Activated CD8-positive, alpha-beta memory T cell treated with anti-CD3 and anti-CD28 coated beads for 36 hours (primary cell): ENCODE results near the gene NRAP. TPM values are rescaled to one million over a fixed set of nuclear protein-coding genes. Genes with fewer than 3 reads are reported as not detected.

Experiments used
- CTCF ChIA-PET: fragments of 350-600 bp; sonication (Branson Sonifier 250); formaldehyde crosslinking; loops from one replicate; lab custom pipeline; 2021; ENCODE audit warnings: antibody characterized with exemption; lab: Charles Lee
- POLR2A ChIA-PET: fragments of 350-600 bp; sonication (Branson Sonifier 250); formaldehyde crosslinking; loops from one replicate; lab custom pipeline; 2021; ENCODE audit warnings: antibody characterized with exemption; lab: Charles Lee
- total RNA-seq, 2 experiments: library from RNA; stranded (reverse); gene quantifications; one replicate each; pipeline ENCODE4 v1.2.3, GENCODE V29; 2021

NRAP gene
- total RNA-seq, 2 experiments from 2014 or later = not detected

DNA sequence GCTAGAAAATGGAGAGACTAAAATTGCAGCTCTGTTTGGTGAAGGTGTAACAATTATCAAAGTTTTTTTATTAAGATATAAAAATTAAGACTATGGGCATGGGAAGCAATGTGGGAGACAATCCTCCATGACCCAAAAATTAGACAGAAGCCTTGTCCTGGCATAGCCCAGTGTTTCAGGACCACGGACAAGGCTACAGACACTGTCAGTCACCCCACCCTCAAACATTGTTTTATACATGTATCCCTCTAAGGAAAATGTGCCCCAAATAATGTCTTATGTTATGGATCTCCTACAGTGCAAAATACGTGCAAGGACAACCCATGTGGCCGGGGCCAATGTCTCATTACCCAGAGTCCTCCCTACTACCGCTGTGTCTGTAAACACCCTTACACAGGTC lies 87.0 kb downstream of the NRAP start:
- POLR2A ChIA-PET = interaction anchor here (0.6 kb wide), 1 partner anchor 386 kb away, joined by 8 read pairs; no protein-coding TSS in a partner anchor
- CTCF ChIA-PET = no interaction called here

DNA sequence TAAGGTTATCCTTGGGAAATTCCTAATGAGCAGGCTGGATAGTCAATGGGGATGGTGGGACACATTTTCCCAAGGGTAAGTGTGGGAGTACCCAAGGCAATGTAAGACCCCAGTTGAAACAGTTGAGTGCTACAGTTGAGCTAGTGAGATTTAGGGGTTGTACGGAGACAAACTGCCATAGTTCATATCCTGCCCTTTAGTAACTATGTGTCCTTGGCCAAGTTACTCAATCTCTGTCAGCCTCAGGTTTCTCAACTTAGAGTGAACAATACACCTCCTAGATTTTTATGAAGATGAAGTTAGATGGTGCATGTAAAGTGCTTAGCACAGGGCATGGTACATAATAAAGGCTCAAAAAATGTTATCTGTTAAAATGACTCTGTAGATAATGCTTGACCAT lies 90.5 kb downstream of the NRAP start:
- CTCF ChIA-PET = no interaction called here
- POLR2A ChIA-PET = no interaction called here

DNA sequence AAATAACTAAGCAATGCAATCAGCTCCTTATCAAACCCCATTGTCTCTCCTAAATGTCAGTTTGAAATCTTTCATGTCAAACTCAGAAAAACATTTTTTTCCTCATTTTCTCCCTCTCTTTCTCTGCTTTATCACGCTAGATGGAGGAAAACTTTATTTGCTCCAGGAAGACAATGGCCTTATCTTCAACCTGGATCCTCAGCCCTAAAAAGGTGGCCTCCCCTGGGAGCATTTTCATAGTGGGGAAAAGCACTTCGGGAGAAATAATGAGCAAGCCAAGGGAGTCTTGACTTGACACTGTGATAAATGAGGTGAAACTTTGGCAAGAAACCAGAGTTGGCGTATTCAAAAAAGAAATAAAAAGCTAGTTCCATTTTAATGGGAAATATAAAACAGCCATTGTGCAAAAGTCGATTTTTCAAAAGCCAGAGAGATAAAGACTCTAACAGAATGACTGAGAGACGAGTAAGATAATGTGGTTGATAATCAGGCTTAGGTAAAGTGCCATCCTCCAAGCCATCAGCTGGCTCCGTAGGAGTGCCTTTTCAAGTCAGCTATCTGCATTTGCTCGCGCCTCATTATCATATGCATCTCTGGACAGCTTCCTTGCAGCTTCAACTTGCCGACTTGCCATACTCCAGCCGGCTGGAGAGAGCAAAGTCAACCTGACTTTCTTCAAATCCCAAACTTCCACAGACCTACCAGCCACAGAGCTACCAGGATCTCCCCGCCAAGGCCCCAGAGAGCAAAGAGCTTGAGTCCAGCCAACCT lies 91.1 kb downstream of the NRAP start:
- ChIA-PET POLR2A (no interaction called here), CTCF (interaction anchor here (1.7 kb wide), 1 partner anchor 9 kb away, joined by 4 read pairs; no protein-coding TSS in a partner anchor)

DNA sequence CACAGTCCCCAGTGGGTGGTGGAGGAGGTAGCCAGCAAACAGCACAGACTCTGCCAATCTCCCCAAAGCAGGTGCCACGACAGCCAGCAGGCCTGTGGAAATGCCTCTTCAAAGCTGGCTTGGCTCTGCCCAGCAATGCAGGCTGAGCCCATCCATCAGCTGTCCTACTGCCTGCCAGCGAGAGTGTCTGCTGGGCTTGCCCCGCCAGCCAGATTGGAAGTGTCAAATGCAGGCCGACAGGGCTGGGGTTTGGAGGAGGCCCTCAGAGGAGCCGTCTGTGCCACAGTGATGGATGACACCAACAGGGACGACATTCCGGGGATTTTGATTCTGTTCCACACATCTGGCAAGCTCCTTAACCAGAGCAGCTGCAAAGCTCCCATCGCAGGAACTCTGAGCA lies 94.3 kb downstream of the NRAP start:
- ChIA-PET CTCF (no interaction called here), POLR2A (no interaction called here)

DNA sequence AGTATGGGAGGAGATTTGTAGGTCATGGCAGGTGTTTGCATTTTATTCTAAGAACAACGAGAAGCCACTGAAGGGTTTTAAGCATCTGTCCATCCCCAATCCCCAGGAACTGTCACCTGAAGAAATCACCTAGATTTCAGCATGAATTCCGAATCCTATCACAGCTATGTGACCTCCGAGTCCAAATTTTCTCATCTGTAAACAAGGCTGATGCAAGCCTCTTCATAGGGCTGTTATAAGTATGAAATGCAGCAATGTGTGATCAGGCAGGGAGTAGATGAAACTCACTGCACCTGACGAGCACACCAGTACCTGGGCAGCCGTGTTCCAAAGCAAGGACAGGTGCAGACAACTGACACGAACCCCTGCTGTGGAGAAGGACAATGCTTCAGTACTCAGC lies 97.0 kb downstream of the NRAP start:
- POLR2A ChIA-PET = no interaction called here
- CTCF ChIA-PET = no interaction called here

DNA sequence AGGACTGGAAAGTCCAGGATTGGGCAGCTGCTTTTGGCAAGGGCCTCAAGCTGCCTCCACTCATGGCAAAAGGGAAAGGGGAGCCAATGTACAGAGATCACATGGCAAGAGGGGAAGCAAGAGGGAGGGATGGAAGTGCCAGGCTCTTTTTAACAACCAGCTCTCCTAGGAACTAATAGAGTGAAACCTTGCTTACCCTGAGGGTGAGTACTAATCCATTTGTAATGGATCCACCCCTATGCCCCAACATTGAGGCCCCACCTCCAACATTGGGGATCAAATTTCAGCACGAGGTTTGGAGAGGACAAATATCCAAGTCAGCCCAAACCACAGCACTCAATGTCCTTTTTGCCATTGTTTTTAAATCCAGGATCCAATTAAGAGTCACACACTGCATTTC lies 98.5 kb downstream of the NRAP start:
- CTCF ChIA-PET = no interaction called here
- POLR2A ChIA-PET = no interaction called here

DNA sequence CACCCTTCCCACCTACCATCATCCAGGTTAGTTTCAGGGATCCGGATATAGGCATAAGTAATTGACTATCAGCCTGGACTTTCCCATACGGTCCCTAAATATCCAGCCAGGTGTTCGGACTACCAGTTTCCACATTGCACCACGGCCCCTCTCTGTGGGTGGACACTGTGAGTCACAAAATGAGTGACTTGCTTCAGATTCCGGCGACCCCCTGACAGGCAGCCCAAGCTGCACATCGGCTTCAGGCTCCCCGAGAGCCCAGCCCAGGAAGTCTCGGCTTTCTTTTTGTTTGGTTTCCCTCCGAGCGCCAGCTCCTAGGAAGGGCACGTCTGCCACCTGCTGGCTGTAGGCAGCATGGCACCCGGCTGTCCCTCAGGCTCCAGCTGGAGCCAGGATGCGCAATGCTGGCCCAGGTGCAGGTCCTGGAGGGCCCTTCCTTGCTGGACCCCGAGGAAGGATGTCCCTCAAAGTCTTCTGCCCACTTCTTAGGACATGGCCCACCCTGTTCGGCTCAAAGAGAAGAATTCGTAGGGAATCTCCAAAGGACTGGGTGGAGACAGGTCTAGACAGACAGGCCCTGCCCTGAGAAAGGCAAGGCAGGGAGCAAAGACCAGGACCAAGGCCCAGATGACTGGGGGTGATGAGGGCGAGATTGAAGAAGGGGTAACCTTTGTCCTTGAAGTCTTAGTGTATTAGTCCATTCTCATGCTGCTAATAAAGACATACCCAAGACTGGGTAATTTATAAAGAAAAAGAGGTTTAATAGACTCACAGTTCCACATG lies 100.3 kb downstream of the NRAP start:
- CTCF ChIA-PET = interaction anchor here (1.0 to 1.2 kb wide), 4 partner anchors 8 to 43 kb away, joined by 3 to 4 read pairs (median 4); no protein-coding TSS in a partner anchor
- POLR2A ChIA-PET = no interaction called here

DNA sequence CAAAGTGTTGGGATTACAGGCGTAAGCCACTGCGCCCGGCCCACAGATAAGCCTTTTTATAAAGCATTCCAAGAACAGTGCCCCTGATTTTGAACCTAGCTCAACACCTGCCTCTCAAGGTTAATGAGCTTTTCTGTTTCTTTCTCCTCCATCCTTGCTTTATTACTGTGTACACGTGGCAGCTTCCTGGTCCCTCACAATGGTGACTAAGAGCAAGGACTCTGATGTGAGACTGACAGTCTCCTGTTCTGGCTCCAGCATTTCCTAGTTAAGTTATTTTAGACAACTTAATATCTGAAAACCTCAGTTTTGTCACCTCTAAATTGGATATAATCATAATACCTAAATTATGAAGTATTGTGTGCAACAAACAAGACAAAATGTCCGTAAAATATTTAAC lies 101.1 kb downstream of the NRAP start:
- ChIA-PET CTCF (interaction anchor here (1.0 to 1.2 kb wide), 4 partner anchors 9 to 42 kb away, joined by 3 to 4 read pairs (median 4); no protein-coding TSS in a partner anchor), POLR2A (no interaction called here)

DNA sequence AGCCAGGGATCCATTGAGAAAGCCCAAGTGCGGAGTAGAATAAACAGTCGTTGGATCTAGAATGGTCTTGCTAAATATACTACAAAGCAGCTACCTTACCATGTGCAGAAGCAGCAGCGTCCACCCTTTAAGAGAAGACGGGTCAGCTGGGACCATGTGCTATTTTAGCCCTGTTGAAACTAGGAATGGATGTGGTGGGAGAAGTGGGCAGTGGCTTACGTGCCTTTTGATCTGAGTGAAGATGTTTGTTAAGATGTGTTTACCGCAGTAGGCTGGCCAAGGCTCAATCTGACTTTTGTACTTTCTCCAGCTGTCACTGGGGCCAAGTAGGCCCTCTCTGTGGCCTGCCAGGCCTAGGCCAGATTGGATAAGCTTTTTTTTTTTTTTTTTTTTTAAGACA lies 101.8 kb downstream of the NRAP start:
- ChIA-PET POLR2A (no interaction called here), CTCF (no interaction called here)

DNA sequence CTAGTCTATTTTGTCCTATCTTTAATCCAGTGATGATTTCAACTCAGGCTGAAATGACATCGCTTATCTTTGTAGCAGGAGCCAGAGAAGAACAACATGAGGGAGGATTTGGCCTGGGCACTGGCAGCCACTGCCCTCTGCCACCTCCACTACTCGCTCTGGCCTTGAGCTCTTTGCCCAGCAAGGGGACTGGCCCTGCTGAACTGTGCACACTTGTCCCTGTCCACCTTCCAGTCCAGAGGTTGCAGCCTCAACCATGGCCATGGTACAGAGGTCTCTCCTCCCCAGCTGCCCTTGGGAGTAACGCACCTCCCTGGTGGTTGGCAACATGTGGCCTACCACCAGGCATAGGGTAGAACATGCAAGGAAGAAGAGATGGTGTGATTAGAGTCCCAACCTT lies 102.6 kb downstream of the NRAP start:
- POLR2A ChIA-PET = no interaction called here
- CTCF ChIA-PET = no interaction called here

DNA sequence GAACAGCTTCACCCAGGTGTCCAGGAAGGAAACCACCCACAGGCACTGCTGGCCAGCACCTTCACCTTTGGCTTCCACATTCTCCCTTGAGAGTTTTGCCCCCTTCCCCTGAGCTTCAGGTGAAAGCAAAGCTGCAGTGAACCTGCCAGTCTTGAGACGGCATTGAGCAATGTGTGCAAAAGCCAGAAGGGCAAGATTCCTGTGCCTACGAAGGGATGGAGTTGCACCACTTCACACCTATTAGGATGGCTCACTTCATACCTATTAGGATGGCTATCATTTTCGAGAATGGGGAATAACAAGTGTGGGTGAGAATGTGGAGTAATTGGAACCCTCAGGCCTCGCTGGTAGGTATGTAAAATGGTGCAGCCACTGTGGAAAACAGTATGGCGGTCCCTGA lies 103.8 kb downstream of the NRAP start:
- CTCF ChIA-PET = no interaction called here
- POLR2A ChIA-PET = no interaction called here

DNA sequence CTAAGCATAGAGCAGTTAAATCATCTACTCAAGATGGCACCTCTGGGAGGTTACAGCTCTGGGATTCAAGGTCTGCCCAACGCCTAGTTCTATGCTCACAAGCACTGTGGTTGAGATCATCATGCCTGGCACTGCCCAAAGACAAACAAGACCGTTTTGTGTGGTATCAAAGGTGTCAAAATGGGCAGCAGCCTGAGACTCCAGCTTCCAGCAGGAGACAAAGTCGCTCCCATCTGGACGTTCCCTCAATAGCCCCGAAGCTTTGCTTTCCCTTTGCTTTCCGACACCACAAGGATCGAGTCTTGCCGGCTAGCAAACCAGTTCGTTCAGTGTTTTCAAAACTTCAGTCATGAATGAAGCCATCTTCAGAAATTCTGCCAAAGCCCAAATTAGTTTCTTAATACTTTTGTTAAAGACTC lies 105.9 kb downstream of the NRAP start:
- CTCF ChIA-PET = no interaction called here
- POLR2A ChIA-PET = no interaction called here

DNA sequence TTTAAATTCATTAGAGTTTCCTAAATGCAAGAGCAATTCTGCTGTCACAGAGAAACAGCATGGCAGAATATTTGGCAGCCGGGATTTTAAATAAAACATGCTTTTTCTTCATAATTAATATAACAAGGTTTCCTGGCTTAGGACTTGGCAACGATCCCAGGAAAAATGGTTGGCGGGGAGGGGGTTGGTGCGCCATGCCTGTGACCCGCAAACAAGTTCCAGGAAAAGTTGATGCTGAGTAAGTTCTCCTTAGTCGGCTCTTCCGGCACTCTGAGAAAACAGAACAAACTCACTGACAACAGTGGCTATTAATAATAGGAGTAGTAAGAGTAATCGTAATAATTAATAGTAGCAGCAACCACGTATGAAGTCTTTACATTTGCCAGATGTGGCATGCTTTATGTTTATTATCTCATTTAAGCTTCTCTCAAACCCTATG lies 106.4 kb downstream of the NRAP start:
- CTCF ChIA-PET = no interaction called here

DNA sequence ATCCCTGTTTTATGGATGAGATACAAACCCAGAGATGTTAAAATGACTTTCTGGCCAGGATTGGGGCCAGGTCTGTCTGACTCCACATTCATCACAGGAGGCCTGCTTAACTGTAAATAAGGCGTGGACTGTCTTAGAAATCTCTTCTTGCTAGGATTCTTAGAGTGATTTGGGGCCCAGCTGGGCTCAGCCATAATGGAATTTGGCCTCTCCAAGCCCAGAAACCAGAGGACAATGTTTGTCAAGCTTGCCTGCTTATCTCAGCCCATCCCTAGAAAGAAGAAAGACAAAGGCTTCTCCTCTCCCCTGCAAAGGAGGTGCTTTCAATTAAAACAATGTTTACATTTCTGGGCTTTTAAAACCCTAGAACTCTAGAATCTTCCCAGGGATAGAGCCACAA lies 108.1 kb downstream of the NRAP start:
- ChIA-PET CTCF (no interaction called here), POLR2A (no interaction called here)

More for the DNA sequence above, 106.4 kb downstream of the NRAP start:
- POLR2A ChIA-PET = no interaction called here

DNA sequence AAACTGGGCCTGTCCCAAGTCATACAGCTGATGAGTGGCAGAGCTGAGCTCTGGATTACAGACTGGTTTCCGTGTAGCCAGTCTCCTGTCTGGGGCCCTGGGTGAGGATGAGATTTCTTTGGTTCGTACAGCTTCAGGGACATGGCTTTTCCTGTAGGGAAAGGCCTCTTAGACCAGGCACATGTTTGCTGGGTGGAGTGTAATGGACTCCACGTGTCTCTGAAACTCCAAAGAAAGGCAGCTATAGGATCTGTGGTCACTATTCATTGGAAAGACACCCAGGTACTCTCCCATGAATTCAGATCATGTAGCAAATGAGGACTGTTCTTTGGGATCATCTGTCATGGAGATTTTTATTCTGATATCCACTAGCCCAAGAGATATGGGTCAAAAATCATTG lies 108.6 kb downstream of the NRAP start:
- POLR2A ChIA-PET = no interaction called here
- CTCF ChIA-PET = no interaction called here

DNA sequence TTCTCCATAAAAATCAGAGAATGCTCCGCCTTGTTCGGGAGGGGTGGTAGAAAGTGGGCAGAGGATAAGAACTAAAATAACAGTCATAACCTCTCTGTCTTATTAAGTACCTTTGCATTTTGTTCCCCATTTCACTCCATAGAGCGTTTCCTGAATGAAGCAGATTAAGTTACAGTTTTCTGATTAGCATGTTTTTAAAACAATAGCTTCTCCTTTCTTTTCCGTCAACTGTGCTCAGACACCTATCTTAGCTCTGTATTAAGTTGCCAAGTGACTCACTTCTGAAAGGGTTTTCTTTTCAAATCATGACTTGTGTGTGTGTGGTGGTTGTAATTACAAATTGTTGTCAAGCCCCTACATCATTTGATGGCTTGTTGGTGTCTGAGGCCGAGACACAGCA lies 109.6 kb downstream of the NRAP start:
- ChIA-PET CTCF (no interaction called here), POLR2A (no interaction called here)

DNA sequence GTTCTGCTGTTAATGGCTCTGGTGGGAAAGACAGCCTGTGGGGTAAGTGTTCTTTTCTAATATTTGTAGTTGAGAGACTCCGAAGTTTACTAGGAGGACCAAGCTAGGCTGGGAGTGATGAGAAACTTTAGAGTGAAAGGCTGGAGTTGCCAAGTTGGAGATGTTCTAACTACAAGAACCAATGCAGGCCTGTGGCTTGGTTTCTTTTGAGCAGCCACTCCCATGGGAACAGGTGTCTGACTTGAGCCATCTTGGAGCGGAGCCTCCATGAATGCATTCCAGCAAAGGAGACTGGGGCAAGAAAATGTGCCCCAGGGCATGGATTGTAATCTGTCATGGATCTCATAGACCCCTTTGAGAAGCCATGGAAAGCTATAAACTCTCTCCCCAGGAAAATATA lies 110.7 kb downstream of the NRAP start:
- ChIA-PET POLR2A (no interaction called here), CTCF (interaction anchor here (0.8 kb wide), 1 partner anchor 10 kb away, joined by 3 read pairs; no protein-coding TSS in a partner anchor)

DNA sequence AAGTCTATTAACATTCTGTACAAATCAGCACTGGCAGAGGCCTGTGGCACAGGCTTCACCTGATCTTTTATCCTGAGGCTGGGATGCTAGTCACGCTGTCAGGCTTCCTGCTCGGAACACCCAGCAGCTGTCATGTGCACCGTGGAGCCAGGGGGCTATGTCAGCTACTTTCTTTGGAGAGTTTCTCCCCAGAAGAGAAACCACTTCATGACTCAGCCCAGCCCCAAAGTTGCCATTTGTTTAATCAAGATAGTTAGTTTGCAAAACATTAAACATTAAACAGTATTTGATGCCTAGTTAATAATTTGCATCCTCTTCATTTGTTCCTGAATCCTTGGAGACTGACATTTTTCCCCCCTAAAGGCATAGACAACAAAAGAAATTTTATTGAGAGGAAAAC lies 111.1 kb downstream of the NRAP start, which contains the start of gene HABP2:
TSS of gene HABP2 (plus strand) at position 353 of the 400 bp plus-strand sequence. CDS start 69 bp downstream, outside the sequence.
- ChIA-PET CTCF (no interaction called here), POLR2A (no interaction called here)

DNA sequence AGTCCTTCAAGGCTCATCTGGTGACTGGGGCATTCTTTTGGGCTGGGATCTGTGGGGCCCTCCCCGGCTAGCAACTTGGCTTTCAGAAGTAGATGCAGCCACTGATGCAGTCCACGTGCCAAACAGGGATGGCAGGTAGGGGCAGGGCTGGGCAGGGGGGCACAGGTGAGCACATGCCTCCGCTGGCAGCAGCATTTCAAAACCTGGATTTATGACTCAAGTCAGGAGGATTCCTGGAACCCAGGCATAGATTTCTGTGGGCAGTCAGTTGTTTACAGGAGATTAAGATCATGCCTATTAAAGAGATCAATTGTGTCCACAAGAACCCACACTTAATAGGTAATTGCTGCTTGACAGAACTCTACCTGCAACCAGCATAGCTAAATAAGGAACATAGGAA lies 111.8 kb downstream of the NRAP start:
- ChIA-PET POLR2A (no interaction called here), CTCF (no interaction called here)

DNA sequence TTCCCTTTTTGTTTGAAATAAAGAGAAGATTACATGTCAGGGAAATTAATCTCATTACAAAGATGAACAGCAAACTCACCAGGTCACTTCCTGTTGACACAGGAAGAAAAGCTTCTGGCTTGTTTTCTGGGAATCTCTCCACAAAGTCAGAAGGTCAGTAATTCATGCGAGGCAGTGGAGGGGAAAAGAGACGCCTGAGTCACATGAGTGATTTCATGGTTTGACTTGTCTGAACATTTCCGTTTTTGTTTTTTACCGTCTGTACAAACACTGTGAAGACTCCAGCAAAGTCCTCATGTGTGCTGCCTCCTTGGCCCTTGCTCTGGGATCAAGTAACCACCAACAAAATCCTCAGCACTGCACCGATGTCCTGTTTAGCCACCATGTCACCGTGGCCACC lies 113.5 kb downstream of the NRAP start:
- POLR2A ChIA-PET = no interaction called here
- CTCF ChIA-PET = no interaction called here
